Right lobe of liver (tissue), 4 donors: ENCODE results near the gene GALNT2.

Experiments
- POLR2A ChIP-seq: fragments of 450-650 bp; IDR thresholded peaks from one replicate; pipeline ENCODE4 v1.6.1; 2017; ENCODE audit warnings: antibody characterized with exemption, mild to moderate bottlenecking
- TF ChIP-seq, protein P1 (sequence below), 4 donors: fragments of 200-600 bp in 3 of 4; fragments of 450-650 bp in 1 of 4; IDR thresholded peaks; one replicate each; pipeline versions ENCODE4 v1.5.1 to v1.8.0; 2016 to 2022; ENCODE audit warnings: antibody characterized with exemption in 4 of 4, mild to moderate bottlenecking in 2 of 4
- donor health status: DM: no; HTN: no; CAD: no.
- donor health status: DM: no; HTN: no; CAD: no.
- donor health status: DM: no; HTN: yes; CAD: no.

GRCh38 chr1:230085178-230085515 is 18.1 kb downstream of the GALNT2 start:
- TF ChIP-seq, protein P1, sequence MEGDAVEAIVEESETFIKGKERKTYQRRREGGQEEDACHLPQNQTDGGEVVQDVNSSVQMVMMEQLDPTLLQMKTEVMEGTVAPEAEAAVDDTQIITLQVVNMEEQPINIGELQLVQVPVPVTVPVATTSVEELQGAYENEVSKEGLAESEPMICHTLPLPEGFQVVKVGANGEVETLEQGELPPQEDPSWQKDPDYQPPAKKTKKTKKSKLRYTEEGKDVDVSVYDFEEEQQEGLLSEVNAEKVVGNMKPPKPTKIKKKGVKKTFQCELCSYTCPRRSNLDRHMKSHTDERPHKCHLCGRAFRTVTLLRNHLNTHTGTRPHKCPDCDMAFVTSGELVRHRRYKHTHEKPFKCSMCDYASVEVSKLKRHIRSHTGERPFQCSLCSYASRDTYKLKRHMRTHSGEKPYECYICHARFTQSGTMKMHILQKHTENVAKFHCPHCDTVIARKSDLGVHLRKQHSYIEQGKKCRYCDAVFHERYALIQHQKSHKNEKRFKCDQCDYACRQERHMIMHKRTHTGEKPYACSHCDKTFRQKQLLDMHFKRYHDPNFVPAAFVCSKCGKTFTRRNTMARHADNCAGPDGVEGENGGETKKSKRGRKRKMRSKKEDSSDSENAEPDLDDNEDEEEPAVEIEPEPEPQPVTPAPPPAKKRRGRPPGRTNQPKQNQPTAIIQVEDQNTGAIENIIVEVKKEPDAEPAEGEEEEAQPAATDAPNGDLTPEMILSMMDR (IDR thresholded peaks at IDR 0.05): no peak
- no peak for TF ChIP-seq POLR2A
